GM12872 (cell line): Measurements from ENCODE around the gene GALNTL6.

Experiments
- TF ChIP-seq, protein P1 (sequence below): IDR thresholded peaks from 3 replicates; pipeline ENCODE4 v1.5.1; 2011; ENCODE audit warnings: low read depth, mild to moderate bottlenecking, low read length, moderate library complexity; ENCODE audit not compliant: insufficient read depth

Gene GALNTL6

DNA sequence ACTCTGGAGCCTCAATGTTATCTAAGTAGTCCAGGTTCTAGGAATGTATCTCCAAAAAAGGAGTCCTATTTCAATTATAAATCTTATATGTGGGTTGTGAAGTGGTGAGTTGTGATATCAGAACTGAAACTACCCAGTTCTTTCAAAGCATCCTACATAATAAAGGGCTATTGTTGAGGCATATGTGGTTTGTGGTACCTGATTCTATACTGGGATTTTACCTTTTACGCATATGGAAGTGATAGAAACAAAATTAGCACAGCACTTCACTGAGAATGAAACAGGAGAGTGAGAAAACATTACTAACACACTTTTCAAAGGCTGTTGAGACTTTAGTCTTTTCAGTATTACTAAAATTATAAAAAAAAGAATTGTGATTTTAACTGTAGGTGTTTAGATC, 937.7 kb downstream of the GALNTL6 start:
- TF ChIP-seq, protein P1, sequence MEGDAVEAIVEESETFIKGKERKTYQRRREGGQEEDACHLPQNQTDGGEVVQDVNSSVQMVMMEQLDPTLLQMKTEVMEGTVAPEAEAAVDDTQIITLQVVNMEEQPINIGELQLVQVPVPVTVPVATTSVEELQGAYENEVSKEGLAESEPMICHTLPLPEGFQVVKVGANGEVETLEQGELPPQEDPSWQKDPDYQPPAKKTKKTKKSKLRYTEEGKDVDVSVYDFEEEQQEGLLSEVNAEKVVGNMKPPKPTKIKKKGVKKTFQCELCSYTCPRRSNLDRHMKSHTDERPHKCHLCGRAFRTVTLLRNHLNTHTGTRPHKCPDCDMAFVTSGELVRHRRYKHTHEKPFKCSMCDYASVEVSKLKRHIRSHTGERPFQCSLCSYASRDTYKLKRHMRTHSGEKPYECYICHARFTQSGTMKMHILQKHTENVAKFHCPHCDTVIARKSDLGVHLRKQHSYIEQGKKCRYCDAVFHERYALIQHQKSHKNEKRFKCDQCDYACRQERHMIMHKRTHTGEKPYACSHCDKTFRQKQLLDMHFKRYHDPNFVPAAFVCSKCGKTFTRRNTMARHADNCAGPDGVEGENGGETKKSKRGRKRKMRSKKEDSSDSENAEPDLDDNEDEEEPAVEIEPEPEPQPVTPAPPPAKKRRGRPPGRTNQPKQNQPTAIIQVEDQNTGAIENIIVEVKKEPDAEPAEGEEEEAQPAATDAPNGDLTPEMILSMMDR = no peak

- TF ChIP-seq, protein P1 = no peak
Observed at GRCh38 chr4:172751550-172751949, 938.3 kb downstream of the GALNTL6 start.

DNA sequence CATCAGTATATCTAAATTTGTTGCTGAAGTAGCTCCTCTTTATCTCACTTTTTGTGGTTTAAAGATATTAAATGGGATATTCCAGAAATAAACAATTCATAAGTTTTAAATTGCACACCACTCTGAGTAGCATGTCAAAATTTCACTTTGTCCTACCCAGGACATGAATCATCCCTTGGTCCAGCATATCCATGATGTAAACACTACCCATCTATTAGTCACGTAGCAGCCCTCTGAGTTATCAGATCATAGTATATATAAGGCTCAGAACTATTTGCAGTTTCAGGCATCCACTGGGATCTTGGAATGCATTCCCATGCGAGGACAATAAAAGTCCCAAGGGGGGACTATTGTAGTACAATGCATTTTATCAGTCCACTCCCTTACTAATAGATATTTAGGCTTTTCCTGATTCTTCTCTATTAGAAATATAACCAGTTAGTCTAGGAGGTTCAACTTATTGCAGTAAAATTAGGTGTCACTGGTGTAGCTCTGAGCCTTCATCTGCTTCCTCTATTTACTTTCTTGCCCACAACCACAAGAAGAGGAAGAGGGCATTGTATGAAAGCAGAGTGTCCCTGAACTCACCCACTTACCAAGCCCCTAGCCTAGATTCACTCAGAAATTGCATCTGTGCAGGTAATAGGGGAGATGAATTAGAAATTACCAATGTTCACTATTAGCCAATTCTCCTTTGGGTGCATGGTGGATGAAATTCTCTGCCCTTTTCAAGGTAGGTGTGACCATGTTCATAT, 945.6 kb downstream of the GALNTL6 start:
- TF ChIP-seq, protein P1 = no peak

DNA sequence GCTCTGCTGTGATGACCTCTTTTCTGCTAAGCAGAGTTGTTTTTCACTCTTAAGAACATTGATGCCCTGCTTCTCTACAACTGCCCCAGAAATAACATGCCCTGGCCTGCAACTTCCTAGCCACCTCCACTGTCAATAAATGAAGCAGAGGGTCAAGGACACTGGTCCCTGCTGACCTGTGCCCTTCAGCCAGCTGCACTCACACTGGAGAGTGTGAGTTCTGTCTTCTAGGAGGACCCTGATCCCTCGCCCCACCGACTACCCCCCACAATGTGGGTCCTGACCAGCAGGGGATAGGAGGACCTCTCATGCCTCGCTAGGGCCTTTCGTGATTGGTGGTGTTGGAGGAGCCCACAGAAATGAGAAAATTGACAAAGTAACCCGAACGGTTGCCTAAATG, 947.3 kb downstream of the GALNTL6 start:
- TF ChIP-seq, protein P1 = no peak

DNA sequence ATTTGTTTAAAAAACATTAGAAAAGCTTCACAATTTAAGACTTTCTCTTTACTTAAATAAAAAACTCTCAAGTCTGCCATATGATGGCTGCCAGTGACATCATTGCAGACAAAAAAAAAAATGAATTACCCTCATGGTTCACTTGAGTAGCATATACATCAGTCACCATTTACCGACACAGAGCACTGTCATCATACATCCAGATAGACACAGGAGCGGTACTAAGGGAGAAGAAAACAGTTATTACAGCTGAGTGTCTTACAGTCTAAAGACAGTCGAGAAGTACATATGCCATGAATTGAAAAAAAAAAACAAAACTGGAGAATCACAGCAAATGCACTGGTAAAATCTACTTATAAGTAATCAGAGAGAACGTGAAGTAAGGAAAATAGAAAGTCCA, 949.7 kb downstream of the GALNTL6 start:
- TF ChIP-seq, protein P1 = no peak

- TF ChIP-seq, protein P1 = no peak
Observed at GRCh38 chr4:172770787-172771186, 957.6 kb downstream of the GALNTL6 start.

DNA sequence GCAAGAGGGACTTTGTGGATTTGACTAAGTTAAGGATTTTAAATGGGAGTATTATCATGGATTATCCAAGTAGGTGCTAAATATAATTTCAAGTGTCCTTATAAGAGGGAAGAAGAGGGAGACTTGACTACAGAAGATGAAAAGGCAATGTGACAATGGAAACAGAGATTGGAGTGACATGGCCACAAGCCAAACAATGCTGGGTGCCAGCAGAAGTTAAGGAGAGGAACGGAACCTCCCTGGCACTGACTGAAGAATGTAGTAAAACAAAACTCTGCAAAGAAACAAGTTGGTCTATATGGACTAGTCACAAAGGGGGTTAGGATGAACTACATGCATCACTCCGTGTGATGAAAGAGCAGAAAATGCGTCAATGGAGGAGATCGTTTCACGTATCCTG, 959.6 kb downstream of the GALNTL6 start:
- TF ChIP-seq, protein P1 = no peak
